K562 (cell line): ENCODE measurements around the gene OR51T1. TPM values are rescaled to one million over a fixed set of nuclear protein-coding genes. Genes with fewer than 3 reads are reported as not detected.

ENCODE experiments used
- ATAC-seq: fragments of 200-7000 bp; cut with Tn5 transposase; 3 replicates; pipeline ENCODE4 v1.9.1; 2020; ENCODE audit warnings: moderate library complexity
- BruUV-seq: library from RNA; stranded (reverse); fragments of 400-500 nt; replicated peaks from 2 replicates; lab custom pipeline; 2021; lab: Mats Ljungman, UMichigan
- CTCF ChIA-PET: fragments of 300-600 bp; formaldehyde crosslinking; extraction: SDS; loops from one replicate; lab custom pipeline; 2021; ENCODE audit warnings: low intra/inter-chr PET ratio; lab: Yijun Ruan, JAX
- POLR2A ChIA-PET: fragments of 300-600, 350-650 bp; sonication (Branson Sonifier 250); formaldehyde crosslinking; extraction: SDS; loops from one replicate; lab custom pipeline; 2021; ENCODE audit warnings: antibody characterized with exemption, inconsistent platforms; lab: Yijun Ruan, JAX
- DNase-seq, 4 experiments: peaks; one replicate each; pipeline versions ENCODE4 v3.0.0 to v3.0.0-alpha.2; 2011 to 2018; ENCODE audit warnings: low spot score in 3 of 4, mixed read lengths in 3 of 4; ENCODE audit errors: extremely low read depth in 1 of 4
- FAIRE-seq: peaks from 2 replicates; lab custom pipeline; 2011; peaks lifted over from hg19 to GRCh38; lab: Jason Lieb, UNC
- H2AFZ ChIP-seq: 2 replicates; pipeline ENCODE4 v1.6.0; 2011; ENCODE audit warnings: low read depth, low read length, control low read depth, inconsistent platforms
- H3K27ac ChIP-seq: fragments of 200-600 bp; 3 replicates; pipeline ENCODE4 v1.8.0; 2011; ENCODE audit warnings: low read depth, mild to moderate bottlenecking, control low read depth, inconsistent platforms, low read length, moderate library complexity, mixed read lengths; ENCODE audit errors: extremely low read depth
- H3K27me3 ChIP-seq, 2 experiments: fragments of 300-600 bp in 1 of 2; 2 replicates in 1 of 2; 3 replicates in 1 of 2; pipeline versions ENCODE4 v1.6.0 to v1.8.0; 2011; ENCODE audit warnings: inconsistent platforms in 2 of 2, low read length in 2 of 2, mild to moderate bottlenecking in 1 of 2, mixed read lengths in 1 of 2, moderate library complexity in 1 of 2; ENCODE audit not compliant: control insufficient read depth in 2 of 2, insufficient read depth in 2 of 2
- H3K36me3 ChIP-seq: fragments of 300-600 bp; 3 replicates; pipeline ENCODE4 v1.8.0; 2011; ENCODE audit warnings: mild to moderate bottlenecking, low read length, inconsistent platforms; ENCODE audit not compliant: control insufficient read depth, insufficient read depth
- H3K4me1 ChIP-seq, 2 experiments: fragments of 200-600 bp in 1 of 2; replicated peaks in 1 of 2; 2 replicates in 1 of 2; 3 replicates in 1 of 2; pipeline versions ENCODE4 v1.5.1 to v1.8.0; 2011; ENCODE audit warnings: inconsistent platforms in 2 of 2, low read length in 2 of 2, mild to moderate bottlenecking in 1 of 2, mixed read lengths in 1 of 2, moderate library complexity in 1 of 2; ENCODE audit not compliant: control insufficient read depth in 2 of 2, insufficient read depth in 2 of 2
- H3K4me2 ChIP-seq: 2 replicates; pipeline ENCODE4 v1.6.1; 2011; ENCODE audit warnings: low read length, control low read depth, inconsistent platforms, mixed read lengths; ENCODE audit not compliant: insufficient read depth
- H3K4me3 ChIP-seq: fragments of 200-600 bp; sonication (generic), shearing (Covaris generic); 2 replicates; pipeline ENCODE4 v1.5.1; 2016; ENCODE audit warnings: control low read depth, inconsistent platforms
- H3K79me2 ChIP-seq: fragments of 200-600 bp; 3 replicates; pipeline ENCODE4 v1.8.0; 2011; ENCODE audit warnings: low read length, inconsistent platforms; ENCODE audit not compliant: control insufficient read depth, insufficient read depth
- H3K9ac ChIP-seq, 2 experiments: 2 replicates each; pipeline versions ENCODE4 v1.6.0 to v1.6.1; 2011; ENCODE audit warnings: low read depth in 2 of 2, low read length in 2 of 2, control low read depth in 1 of 2, inconsistent platforms in 1 of 2, mild to moderate bottlenecking in 1 of 2, mixed read lengths in 1 of 2; ENCODE audit not compliant: insufficient read depth in 1 of 2
- H3K9me1 ChIP-seq: one replicate; pipeline ENCODE4 v1.6.0; 2011; ENCODE audit warnings: inconsistent platforms, mild to moderate bottlenecking, low read length, moderate library complexity; ENCODE audit not compliant: control insufficient read depth, insufficient read depth
- H3K9me3 ChIP-seq: replicated peaks from 2 replicates; pipeline ENCODE4 v1.5.1; 2011; ENCODE audit warnings: low read depth, low read length, inconsistent platforms; ENCODE audit not compliant: control insufficient read depth, insufficient read depth
- H4K20me1 ChIP-seq: replicated peaks from 2 replicates; pipeline ENCODE4 v1.6.1; 2011; ENCODE audit warnings: low read length, inconsistent platforms, mixed read lengths; ENCODE audit not compliant: control insufficient read depth, insufficient read depth
- CBX2 ChIP-seq: fragments of 200-600 bp; sonication (generic); IDR thresholded peaks from one replicate; pipeline ENCODE4 v1.6.1; 2012; ENCODE audit warnings: mild to moderate bottlenecking, low read length, inconsistent platforms; ENCODE audit not compliant: insufficient read depth, poor library complexity, severe bottlenecking
- DDX20 ChIP-seq: fragments of 450-650 bp; IDR thresholded peaks from 2 replicates; pipeline ENCODE4 v1.6.1; 2016; ENCODE audit warnings: missing genetic modification characterization, low read depth, mild to moderate bottlenecking, missing compliant biosample characterization, moderate library complexity
- NCOA4 ChIP-seq: fragments of 450-650 bp; IDR thresholded peaks from 2 replicates; pipeline ENCODE4 v1.6.1; 2018; ENCODE audit warnings: mild to moderate bottlenecking; ENCODE audit not compliant: partially characterized antibody
- ZNF644 ChIP-seq: fragments of 200-800 bp; sonication (Bioruptor generic); IDR thresholded peaks from 2 replicates; pipeline ENCODE4 v1.6.1; 2016; ENCODE audit warnings: low read depth, missing genetic modification characterization, missing compliant biosample characterization
- in situ Hi-C: fragments of 300-500 bp; cut with MboI; formaldehyde crosslinking; loops from 4 replicates; pipeline ENCODE4 v1.15.0; 2018; ENCODE audit warnings: inconsistent platforms, mixed read lengths
- intact Hi-C: fragments of 100-400 bp; cut with micrococcal nuclease; formaldehyde crosslinking; loops from 2 replicates; pipeline ENCODE4 v1.14.2; 2022
- polyA plus RNA-seq, 8 experiments: library from polyadenylated mRNA; depleted of rRNA in 4 of 8; stranded (reverse) in 5 of 8; unstranded in 3 of 8; fragments of >200 nt; fragmentation: Nextera tagmentation in 2 of 8; fragmentation: Illumina TruSeq in 1 of 8; extraction: Ambion mirVana in 2 of 8; extraction: Trizol in 1 of 8; gene quantifications; 2 replicates each; pipeline versions ENCODE4 v1.2.1 to v1.2.3, GENCODE V29; 2011 to 2014; ENCODE audit warnings: inconsistent platforms in 1 of 8, missing spikeins in 1 of 8
- total RNA-seq, 7 experiments: library from RNA; depleted of rRNA in 6 of 7; stranded (reverse); fragments of >200 nt in 6 of 7; fragmentation: Illumina TruSeq in 2 of 7; extraction: Trizol in 2 of 7; gene quantifications; 2 replicates each; pipeline versions ENCODE4 v1.2.1 to v1.2.3, GENCODE V29; 2011 to 2021; ENCODE audit warnings: low replicate concordance in 1 of 7

Gene OR51T1
- total and polyA plus RNA-seq, 9 of the 15 experiments (the other 6 are each of a cell fraction or from before 2014, with no cell fraction given), result not detected

DNA sequence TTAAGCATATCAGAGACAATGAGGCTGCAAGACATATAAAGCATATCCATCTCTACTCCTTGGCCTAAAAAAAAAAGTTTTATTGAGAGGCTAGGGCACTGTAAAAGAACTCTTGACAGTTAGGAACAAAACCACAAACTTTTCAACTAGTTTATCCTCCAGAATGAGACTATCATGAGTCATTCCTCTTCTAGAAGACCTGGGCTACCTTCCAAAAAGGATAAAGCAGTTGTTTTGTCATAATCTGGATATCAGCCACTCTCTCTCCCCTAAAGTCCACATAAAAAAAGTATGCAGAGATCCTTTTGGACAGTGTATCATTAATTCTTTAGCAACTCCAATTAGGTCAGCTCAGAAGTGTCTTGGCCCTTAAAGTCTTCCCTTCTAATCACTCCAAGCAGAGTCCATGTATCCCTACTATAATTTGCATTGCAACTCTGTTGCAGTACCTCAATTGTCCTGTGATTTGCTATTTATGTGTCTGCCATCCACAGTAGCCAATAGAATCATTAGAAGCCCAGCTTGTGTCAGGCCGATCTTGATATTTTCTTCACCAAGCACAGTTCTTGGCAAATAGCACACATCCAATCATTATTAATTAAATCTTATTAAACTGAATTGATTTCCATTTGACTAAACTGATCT lies 10.4 kb downstream of the OR51T1 start (continued):
- no peak for TF ChIP-seq ZNF644 (tag)
- TF ChIP-seq, all 486 proteins: peak for 16

DNA sequence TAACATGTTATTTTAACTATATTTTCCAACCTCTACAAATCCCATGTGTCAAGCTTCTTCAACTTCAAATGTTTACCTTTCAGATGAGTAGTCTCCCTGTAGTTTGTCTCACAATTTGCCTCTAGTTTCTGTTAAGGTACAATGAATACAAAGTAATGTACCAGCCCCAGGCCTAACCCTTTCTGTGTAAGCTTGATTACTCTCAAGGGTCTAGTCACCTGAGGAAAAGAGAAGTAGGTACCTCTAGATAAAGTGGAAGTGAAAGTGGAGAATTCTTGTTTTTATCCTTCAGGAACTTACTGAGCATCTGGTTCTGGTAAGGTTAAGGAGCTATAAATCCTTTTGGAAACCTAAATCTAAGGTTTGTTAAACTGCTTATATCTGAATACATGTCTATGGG lies 21.8 kb downstream of the OR51T1 start, which contains the start of gene OR51A7:
TSS of gene OR51A7 (plus strand) at position 300 of the 400 bp plus-strand sequence. CDS start 3,587 bp downstream, outside the sequence.
- Histone ChIP-seq H3K4me3 (no peak within 1 kb of the TSS), H3K36me3 (no peaks in the 10 kb centered on the region), H4K20me1 (no peaks in the 10 kb centered on the region), H3K9me3 (no peaks in the 10 kb centered on the region), H3K4me1 (no peaks in the 10 kb centered on the region), H2AFZ (no peak within 1 kb of the TSS), H3K27ac (no peak within 1 kb of the TSS), H3K9ac (no peak within 1 kb of the TSS), H3K27me3 (no peaks in the 10 kb centered on the region; a peak in 1 of 5 replicates), H3K79me2 (no peaks in the 10 kb centered on the region), H3K9me1 (no peaks in the 10 kb centered on the region), H3K4me2 (no peak within 1 kb of the TSS)
- in situ Hi-C loops (no loop called here), intact Hi-C loops (no loop called here)
- no peak for TF ChIP-seq NCOA4
- TF ChIP-seq CBX2, result no peak
- TF ChIP-seq DDX20 (tag), result no peak
- ChIA-PET CTCF (no interaction called here), POLR2A (no interaction called here)
- BruUV-seq, result no TSS peak
- DNase-seq (no peak), ATAC-seq (no peak), FAIRE-seq (no peak)
